GM18505 (cell line): ENCODE measurements around the gene RSBN1L.

ENCODE experiments used
- ATAC-seq: cut with Tn5 transposase; IDR thresholded peaks from one replicate; pipeline ENCODE4 v1.9.1; 2021; ENCODE audit not compliant: unreplicated experiment
- POLR2A ChIP-seq: IDR thresholded peaks from 4 replicates; pipeline ENCODE4 v1.6.1; 2011; ENCODE audit warnings: borderline replicate concordance; ENCODE audit not compliant: insufficient read depth, insufficient read length; ENCODE audit errors: extremely low read depth

RSBN1L gene

GRCh38 chr7:77727527-77727926 lies 31.3 kb downstream of the RSBN1L start:
- no peak for ATAC-seq
- TF ChIP-seq POLR2A = no peak

DNA sequence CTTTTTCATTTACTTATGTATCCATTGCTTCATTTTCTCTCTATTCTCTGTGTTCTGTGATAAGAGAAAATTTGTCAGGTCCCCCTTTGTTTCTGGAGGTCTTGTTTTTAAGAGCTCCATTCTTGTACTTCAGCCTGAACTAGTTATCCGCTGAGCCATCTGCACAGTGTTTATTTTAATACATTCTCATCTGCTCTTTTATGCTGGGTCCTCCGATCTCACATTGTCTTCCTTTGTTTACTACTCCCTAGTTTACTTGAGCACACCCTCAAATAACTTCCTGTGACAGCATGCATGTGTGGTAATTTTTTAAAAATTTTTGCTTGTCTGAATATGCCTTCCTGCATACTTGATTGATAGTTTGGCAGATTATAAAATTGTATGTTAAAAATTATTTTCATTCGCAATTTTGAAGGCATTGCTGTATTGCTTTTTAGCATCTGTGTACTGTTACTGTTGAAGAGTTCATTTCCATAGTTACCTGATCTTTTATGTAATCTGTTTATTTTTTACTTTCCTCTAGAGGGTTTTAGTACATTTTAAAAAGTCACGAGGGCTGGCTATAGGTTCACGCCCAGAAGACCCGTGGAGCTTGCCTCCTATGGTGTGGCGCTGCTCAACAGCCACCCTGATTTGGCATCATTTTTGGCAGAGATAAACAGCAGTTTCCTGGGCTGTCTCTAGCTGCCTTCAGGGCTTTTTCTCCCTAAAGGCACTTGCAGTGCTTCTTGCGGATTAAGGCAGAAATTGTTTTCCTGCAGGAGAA lies 31.9 kb downstream of the RSBN1L start:
- no peak for TF ChIP-seq POLR2A
- no peak for ATAC-seq

DNA sequence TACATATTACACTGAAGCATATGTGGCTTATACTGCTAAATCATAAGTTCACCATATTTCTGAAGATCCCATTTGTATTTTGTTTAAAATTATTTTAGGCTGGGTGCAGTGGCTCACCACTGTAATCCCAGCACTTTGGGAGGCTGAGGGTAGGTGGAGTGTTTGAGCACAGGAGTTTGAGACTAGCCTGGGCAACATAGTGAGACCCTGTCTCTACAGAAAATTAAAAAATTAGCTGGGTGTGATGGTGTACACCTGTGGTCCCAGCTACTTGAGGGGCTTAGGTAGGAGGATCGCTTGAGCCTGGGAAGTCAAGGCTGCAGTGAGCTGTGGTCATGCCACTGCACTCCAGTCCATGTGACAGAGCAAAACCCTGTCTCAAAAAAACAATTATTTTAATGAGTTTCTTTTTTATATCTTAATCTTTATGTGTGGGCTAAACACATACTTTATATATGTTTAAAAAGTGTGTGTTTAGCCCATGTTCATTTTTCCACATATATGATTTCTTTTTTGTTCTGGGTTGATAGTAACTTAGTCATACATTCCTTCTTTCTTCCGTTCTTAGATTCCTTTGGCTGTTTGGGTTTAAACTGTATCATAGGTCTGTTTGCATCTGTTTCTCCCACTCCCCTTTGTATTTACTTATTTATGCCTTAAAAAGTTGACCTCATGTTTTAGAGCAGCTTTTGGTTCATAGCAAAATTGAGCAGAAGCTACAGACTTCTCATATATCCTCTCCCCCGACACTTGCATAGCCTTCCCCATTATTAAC lies 33.5 kb downstream of the RSBN1L start:
- no peak for ATAC-seq
- no peak for TF ChIP-seq POLR2A

GRCh38 chr7:77731716-77732115 lies 35.5 kb downstream of the RSBN1L start:
- no peak for ATAC-seq
- TF ChIP-seq POLR2A = no peak

- no peak for ATAC-seq
- TF ChIP-seq POLR2A = no peak
Observed at GRCh38 chr7:77734659-77735421, 38.6 kb downstream of the RSBN1L start.

DNA sequence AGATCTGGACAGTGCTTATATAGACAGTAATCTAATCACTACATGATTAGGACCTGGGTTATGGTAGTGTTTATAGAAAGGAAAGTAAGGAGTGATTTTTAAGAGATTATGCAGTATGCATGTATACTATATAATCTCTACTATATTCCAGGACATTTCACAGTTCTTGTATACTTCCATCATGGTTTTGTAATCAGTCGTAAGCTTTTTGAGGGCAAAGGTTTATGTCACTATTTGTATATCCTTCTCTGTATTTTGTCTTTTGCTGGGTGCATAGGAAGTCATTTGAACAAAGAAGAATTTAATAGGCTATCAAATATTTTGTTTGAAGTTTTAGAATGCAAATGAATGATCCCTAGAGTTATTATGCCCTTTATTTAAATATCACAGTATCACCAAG lies 39.2 kb downstream of the RSBN1L start:
- TF ChIP-seq POLR2A = no peak
- no peak for ATAC-seq

DNA sequence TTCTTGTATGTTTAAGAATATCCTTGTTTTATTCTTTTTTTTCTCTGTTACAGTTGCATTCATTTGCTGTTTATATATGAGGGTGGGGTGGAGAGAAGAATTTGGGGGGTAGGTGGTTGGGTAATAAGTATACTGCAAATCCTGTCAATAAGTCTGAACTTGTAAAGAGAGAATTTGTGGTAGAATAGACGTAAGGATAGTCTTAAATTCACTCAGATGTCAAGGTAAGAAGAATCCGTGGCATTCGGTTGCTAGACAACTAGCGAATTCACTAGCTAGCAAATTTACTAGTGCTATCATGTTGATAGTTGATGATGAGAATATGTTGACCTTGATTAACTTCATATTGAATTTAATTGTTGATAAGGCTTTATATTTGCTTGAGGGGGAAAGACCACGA lies 40.7 kb downstream of the RSBN1L start:
- no peak for TF ChIP-seq POLR2A
- no peak for ATAC-seq

GRCh38 chr7:77738382-77738781 lies 42.1 kb downstream of the RSBN1L start:
- no peak for TF ChIP-seq POLR2A
- no peak for ATAC-seq

DNA sequence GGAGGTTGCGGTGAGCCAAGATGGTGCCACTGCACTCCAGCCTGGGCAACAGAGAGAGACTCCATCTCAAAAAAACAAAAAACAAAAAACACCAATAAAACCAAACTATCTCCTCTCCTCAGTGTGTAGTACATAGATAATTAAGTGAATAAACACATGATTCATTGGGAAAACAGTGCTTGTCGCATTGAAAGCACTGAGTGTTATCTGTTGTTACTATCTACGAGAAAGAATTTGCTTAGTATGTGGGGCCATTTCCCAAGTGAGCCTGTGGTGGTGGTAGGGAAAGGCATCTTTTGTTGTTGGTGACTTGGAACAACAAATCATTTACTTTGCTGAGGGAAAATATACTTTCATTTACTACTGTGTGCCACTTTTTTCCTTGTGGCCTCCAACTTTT lies 42.6 kb downstream of the RSBN1L start:
- TF ChIP-seq POLR2A = no peak

DNA sequence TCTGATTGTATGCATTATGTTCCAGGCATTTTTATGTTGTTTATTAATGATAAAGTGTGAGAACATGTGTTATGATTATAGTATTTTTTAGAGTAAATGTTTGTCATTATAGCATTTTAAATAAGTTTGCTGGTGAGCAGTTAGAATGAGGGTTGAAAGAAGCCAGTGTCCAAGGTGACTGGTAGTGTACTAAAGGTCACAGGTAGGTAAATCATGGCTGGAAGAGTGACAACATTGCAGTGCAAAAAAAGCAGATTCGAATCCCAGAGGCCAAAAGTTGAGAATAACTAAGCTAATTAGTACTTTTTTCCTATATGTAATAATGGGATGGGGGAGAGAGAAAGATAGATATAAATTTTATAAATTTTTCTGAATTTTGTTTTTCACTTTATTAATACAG lies 44.0 kb downstream of the RSBN1L start:
- ATAC-seq = no peak
- no peak for TF ChIP-seq POLR2A

More for the DNA sequence above, 42.6 kb downstream of the RSBN1L start:
- ATAC-seq = no peak

DNA sequence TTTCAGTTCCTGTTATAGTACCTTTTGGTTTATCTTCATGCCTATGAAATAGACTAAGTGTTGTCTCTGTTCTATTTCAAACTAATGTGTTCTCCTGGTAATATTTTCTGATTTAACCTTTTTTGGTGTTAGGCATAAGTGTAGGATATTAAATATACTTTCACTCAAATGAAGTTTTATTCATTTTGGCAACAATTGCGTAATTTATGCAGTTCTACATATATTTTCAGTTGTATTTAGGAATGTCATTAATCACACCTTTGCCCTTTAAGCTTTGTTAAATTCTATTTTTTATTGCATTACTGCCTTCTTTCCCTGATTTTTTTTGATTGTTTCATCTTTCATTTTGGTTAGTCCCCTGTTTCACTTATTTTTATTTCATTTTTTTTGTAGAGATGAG lies 47.3 kb downstream of the RSBN1L start:
- no peak for TF ChIP-seq POLR2A
- ATAC-seq = no peak

DNA sequence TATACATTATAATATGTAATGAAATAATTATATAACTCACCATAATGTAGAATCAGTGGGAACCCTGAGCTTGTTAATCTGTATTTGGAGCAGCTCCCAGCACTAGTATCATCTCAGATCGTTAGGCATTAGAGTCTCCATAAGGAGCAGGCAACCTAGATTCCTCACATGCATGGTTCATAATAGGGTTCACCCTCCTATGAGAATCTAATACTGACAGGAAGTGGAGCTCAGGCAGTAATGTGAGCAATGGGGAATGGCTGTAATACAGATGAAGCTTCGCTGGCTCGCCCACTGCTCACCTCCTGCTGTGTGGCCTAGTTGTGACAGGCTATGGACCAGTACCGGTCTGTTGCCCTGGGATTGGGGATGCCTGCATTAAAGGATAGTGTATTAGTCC lies 49.5 kb downstream of the RSBN1L start:
- no peak for ATAC-seq
- TF ChIP-seq POLR2A = no peak

DNA sequence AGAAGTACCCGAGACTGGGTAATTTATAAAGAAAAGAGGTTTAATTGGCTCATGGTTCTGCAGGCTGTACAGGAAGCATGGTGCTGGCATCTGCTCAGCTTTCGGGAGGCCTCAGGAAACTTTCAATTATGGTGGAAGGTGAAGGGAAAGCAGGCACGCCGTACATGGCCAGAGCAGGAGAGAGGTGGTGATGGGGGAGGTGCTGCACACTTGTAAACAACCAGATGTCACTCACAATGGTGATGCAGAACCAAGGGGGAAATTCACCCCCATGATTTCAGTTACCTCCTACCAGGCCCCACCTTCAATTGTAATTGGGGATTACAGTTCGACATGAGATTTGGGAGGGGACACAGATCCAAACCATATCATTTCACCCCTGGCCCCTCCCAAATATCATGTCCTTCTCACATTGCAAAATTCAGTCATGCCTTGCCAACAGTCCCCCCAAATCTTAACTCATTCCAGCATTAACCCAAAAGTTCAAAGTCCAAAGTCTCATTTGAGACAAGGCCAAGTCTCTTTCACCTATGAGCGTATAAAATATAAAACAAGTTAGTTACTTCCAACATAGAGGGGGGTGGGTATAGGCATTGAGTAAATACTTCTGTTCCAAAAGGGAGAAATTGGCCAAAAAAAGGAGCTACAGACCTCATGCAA lies 50.0 kb downstream of the RSBN1L start:
- ATAC-seq = no peak
- TF ChIP-seq POLR2A = no peak
